ENCODE results near the gene CD177. TPM values are rescaled to one million over a fixed set of nuclear protein-coding genes. Genes with fewer than 3 reads are reported as not detected.

CD177 gene, protein sequence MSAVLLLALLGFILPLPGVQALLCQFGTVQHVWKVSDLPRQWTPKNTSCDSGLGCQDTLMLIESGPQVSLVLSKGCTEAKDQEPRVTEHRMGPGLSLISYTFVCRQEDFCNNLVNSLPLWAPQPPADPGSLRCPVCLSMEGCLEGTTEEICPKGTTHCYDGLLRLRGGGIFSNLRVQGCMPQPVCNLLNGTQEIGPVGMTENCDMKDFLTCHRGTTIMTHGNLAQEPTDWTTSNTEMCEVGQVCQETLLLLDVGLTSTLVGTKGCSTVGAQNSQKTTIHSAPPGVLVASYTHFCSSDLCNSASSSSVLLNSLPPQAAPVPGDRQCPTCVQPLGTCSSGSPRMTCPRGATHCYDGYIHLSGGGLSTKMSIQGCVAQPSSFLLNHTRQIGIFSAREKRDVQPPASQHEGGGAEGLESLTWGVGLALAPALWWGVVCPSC
- 0.07 to 0.21 TPM (median 0.10 TPM) in 5 replicates for total RNA-seq (2022; extraction: Qiagen RNA extraction)

DNA sequence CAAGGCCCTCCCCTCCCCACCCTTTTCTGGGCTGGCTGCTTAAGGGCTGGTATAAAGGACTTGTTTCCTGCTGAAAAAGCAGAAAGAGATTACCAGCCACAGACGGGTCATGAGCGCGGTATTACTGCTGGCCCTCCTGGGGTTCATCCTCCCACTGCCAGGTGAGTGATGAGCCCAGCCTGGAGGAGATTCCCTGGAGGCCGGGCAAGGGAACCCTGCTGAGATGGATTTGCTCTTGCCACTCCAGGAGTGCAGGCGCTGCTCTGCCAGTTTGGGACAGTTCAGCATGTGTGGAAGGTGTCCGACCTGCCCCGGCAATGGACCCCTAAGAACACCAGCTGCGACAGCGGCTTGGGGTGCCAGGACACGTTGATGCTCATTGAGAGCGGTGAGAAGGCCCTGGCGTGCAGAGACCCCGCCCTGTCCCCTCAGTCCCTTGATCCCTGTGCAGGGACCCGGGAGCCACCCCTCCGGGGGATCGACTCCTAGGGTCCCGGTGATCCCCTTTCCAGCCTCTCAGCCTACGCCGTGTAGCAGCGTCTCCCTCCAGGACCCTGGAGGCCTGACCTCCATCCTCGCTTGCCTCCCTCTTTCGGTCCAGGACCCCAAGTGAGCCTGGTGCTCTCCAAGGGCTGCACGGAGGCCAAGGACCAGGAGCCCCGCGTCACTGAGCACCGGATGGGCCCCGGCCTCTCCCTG lies at the start of gene CD177:
CD177 (plus strand) TSS at position 81 of the 699 bp plus-strand sequence; CDS start at position 110, 29 bp downstream.

Other genes with a start within 250 kb of the CD177 start
- gene PSG5, start 167.2 kb upstream of the CD177 start, total RNA-seq (2022; extraction: Qiagen RNA extraction), result 0.31 to 0.63 TPM (median 0.43 TPM) in 5 replicates
- gene PSG4, start 148.0 kb upstream of the CD177 start, total RNA-seq (2022; extraction: Qiagen RNA extraction), result 0.64 to 0.89 TPM (median 0.74 TPM) in 5 replicates
- 0.09 to 0.17 TPM (median 0.12 TPM) in 3 of 5 replicates, not detected in the others for gene PSG9, start 84.2 kb upstream of the CD177 start, total RNA-seq (2022; extraction: Qiagen RNA extraction)
- gene TEX101, start 61.2 kb downstream of the CD177 start, total RNA-seq (2022; extraction: Qiagen RNA extraction), result not detected in 5 replicates
- gene LYPD3, start 111.9 kb downstream of the CD177 start, total RNA-seq (2022; extraction: Qiagen RNA extraction), result 0.26 to 0.55 TPM (median 0.40 TPM) in 5 replicates
- gene PHLDB3, start 151.1 kb downstream of the CD177 start, total RNA-seq (2022; extraction: Qiagen RNA extraction), result 9.2 to 10.6 TPM (median 9.9 TPM) in 5 replicates
- gene ETHE1, start 173.5 kb downstream of the CD177 start, total RNA-seq (2022; extraction: Qiagen RNA extraction), result 47.9 to 51.5 TPM (median 49.0 TPM) in 5 replicates
- gene ZNF575, start 179.5 kb downstream of the CD177 start, total RNA-seq (2022; extraction: Qiagen RNA extraction), result 1.5 to 2.5 TPM (median 1.8 TPM) in 5 replicates
- 26.0 to 29.6 TPM (median 27.9 TPM) in 5 replicates for gene XRCC1, start 221.8 kb downstream of the CD177 start, total RNA-seq (2022; extraction: Qiagen RNA extraction)
- gene PINLYP, start 222.1 kb downstream of the CD177 start, total RNA-seq (2022; extraction: Qiagen RNA extraction), result 0.20 to 0.39 TPM (median 0.22 TPM) in 5 replicates
- 4.5 to 7.6 TPM (median 5.4 TPM) in 5 replicates for gene IRGQ, start 242.4 kb downstream of the CD177 start, total RNA-seq (2022; extraction: Qiagen RNA extraction)
- gene ZNF576, start 242.9 kb downstream of the CD177 start, total RNA-seq (2022; extraction: Qiagen RNA extraction), result 14.3 to 22.1 TPM (median 19.7 TPM) in 5 replicates

Data from A549 treated with Mapracorat at 1 μM for 4 hours (cell line).